ENCODE results near the gene DOCK7. TPM values are rescaled to one million over a fixed set of nuclear protein-coding genes. Genes with fewer than 3 reads are reported as not detected.

Gene DOCK7
- total and polyA plus RNA-seq, 2 of the 8 experiments (the other 6 are each of a cell fraction or from before 2014, with no cell fraction given): 10.2 to 33.7 TPM

GRCh38 chr1:62426794-62427193 lies 261.4 kb downstream of the DOCK7 start:
- POLR2A ChIA-PET (ENCODE audit: partially characterized antibody): interaction anchor here (1.8 to 3.2 kb wide), 2 partner anchors 8 to 11 kb away, joined by 5 to 16 read pairs; partner anchors contain the start of gene USP1

More at GRCh38 chr1:62426794-62427193, 261.4 kb downstream of the DOCK7 start:
- Histone ChIP-seq H2AK5ac (ENCODE audit: low read depth, low read length) (no peak overlapping the region), H3K9ac (replicated peaks in 1 of 4; ENCODE audit: extremely low read depth in 1 of 4, low read depth in 3 of 4, low read length in 3 of 4) (no peak overlapping the region), H3K23ac (ENCODE audit: insufficient read length) (no peak overlapping the region), H3K79me1 (ENCODE audit: low read depth, low read length) (no peaks in the 10 kb centered on the region), H3K4me1 (replicated peaks in 1 of 4; ENCODE audit: control insufficient read depth in 3 of 4, insufficient read depth in 4 of 4, low read length in 3 of 4) (peaks cover 0 to 3% (median 1%) of the 10 kb centered on the region in 4 experiments; a peak in 2 of 7 replicates), H4K8ac (ENCODE audit: extremely low read depth, insufficient read depth, low read length) (no peak overlapping the region), H4K91ac (replicated peaks; ENCODE audit: insufficient read length, low read length) (no peak overlapping the region), H3K14ac (ENCODE audit: insufficient read length) (no peak overlapping the region), H3K36me3 (ENCODE audit: control insufficient read depth in 2 of 4, insufficient read depth in 4 of 4, low read length in 3 of 4) (no peaks in the 10 kb centered on the region), H2AFZ (ENCODE audit: low read length) (no peak overlapping the region), H3K23me2 (ENCODE audit: low read depth, low read length) (no peaks in the 10 kb centered on the region), H3K9me3 (ENCODE audit: insufficient read depth in 2 of 2, low read depth in 1 of 2, low read length in 1 of 2) (no peaks in the 10 kb centered on the region), H3K4me2 (ENCODE audit: insufficient read depth in 1 of 2, low read depth in 2 of 2, low read length in 2 of 2) (no peak overlapping the region), H2BK120ac (replicated peaks; ENCODE audit: low read depth, low read length) (no peak overlapping the region), H3K27me3 (replicated peaks in 1 of 4; ENCODE audit: control insufficient read depth in 3 of 4, extremely low read depth in 1 of 4, insufficient read depth in 3 of 4, low read length in 3 of 4) (no peaks in the 10 kb centered on the region), H2BK15ac (ENCODE audit: low read length) (no peak overlapping the region), H3K56ac (replicated peaks; ENCODE audit: insufficient read length, low read depth, low read length) (no peak overlapping the region), H3K4ac (replicated peaks; ENCODE audit: insufficient read length, low read depth, low read length) (no peak overlapping the region), H4K5ac (ENCODE audit: insufficient read length, low read depth, low read length) (no peak overlapping the region), H3K4me3 (ENCODE audit: extremely low read depth in 1 of 4, insufficient read depth in 2 of 4, low read depth in 3 of 4, low read length in 4 of 4) (no peak overlapping the region), H2BK12ac (ENCODE audit: low read depth, low read length) (no peak overlapping the region), H4K20me1 (replicated peaks in 1 of 2; ENCODE audit: control insufficient read depth in 1 of 2, insufficient read depth in 2 of 2, low read length in 2 of 2) (no peaks in the 10 kb centered on the region), H3K18ac (ENCODE audit: extremely low read depth, low read length) (no peak overlapping the region), H3K79me2 (ENCODE audit: control insufficient read depth in 1 of 2, insufficient read depth in 2 of 2, low read length in 2 of 2) (no peaks in the 10 kb centered on the region), H2BK5ac (ENCODE audit: low read depth, low read length) (no peak overlapping the region), H3K27ac (ENCODE audit: low read depth, low read length) (no peak overlapping the region), H2BK20ac (ENCODE audit: low read length) (no peak overlapping the region)
- FAIRE-seq (no peak), DNase-seq (ENCODE audit: low read depth in 1 of 2, low spot score in 2 of 2) (no peak)
- WGBS, 2 experiments (ENCODE audit: extremely low coverage in 1 of 2, insufficient coverage in 1 of 2, insufficient read length in 1 of 2, insufficient replicate concordance in 2 of 2, low coverage in 1 of 2, low lambda C conversion rate in 2 of 2, missing lambda C conversion rate in 1 of 2): 94% methylated on average over 1 of the region's 1 CpG; no CpG with 5 or more reads in 1 of the 2 experiments
- CTCF ChIA-PET (ENCODE audit: partially characterized antibody): interaction anchor here (2.3 kb wide), 1 partner anchor 33 kb away, joined by 6 read pairs; no protein-coding TSS in a partner anchor
- no peak for TF ChIP-seq RNF2 (IDR thresholded peaks at IDR 0.05; ENCODE audit: borderline replicate concordance, low read depth, low read length, missing control alignments, poor library complexity, severe bottlenecking)
- no peak for TF ChIP-seq NANOG (IDR thresholded peaks at IDR 0.05; ENCODE audit: insufficient read depth, low read depth, low read length, poor library complexity, severe bottlenecking)
- TF ChIP-seq TEAD4 (IDR thresholded peaks at IDR 0.05; ENCODE audit: low read depth, low read length): no peak
- no peak for TF ChIP-seq SIX5 (IDR thresholded peaks at IDR 0.05; ENCODE audit: low read depth, low read length)
- no peak for TF ChIP-seq SP2 (IDR thresholded peaks at IDR 0.05; ENCODE audit: low read length)
- TF ChIP-seq RXRA (IDR thresholded peaks at IDR 0.05; ENCODE audit: insufficient read depth, low read depth, low read length): no peak
- no peak for TF ChIP-seq CTBP2 (IDR thresholded peaks at IDR 0.05; ENCODE audit: borderline replicate concordance, insufficient read depth, insufficient read length, low read length)
- TF ChIP-seq HDAC6 (IDR thresholded peaks at IDR 0.05; ENCODE audit: low read depth, low read length): no peak
- no peak for TF ChIP-seq TAF7 (optimal IDR thresholded peaks at IDR 0.05; ENCODE audit: borderline replicate concordance, low read depth, low read length)

All from H1 (cell line).